ENCODE measurements around the gene CRLF3. TPM values are rescaled to one million over a fixed set of nuclear protein-coding genes. Genes with fewer than 3 reads are reported as not detected.
A peak's percentile ranks its signal among the peaks of the same experiment; 100 is the strongest.

CRLF3 gene
- total and polyA plus RNA-seq, 4 donors: 8.4 to 16.3 (median 14.6) TPM

DNA sequence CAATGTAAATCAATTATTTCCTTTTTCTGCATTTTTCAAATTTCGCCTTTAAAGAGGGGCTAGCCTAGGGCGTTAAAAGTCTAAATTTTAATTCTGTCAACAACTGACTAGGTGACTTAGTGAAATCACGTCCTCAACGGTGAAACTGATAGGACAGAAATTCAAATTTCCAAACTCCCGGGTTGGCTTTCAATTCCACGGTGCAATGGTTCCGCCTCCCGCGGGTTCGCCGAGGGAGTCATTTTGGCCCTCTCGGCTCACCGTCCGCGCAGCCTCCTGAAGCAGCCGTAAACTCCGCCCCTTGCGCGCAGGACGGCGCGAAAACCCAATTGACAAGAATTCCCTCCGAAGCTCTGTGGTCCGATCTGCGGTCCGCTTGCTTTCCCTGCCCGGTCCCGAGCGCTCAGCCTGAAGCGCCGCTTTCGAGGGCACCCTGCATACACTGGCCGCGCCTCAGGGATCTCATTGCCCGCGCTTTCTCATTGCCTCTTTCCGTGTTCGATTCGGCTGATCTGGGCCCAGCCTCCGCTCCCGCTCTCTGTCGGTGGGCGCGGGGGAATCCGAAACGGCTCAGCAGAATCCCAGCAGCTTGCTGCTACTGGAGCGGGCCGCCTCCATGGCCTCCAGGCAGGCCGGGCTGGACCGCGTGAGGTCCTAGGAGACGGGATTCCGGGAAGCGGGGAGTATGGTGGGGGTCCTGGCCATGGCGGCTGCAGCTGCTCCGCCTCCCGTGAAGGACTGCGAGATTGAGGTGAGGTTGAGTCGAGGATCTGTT, 7.4 kb upstream of the CRLF3 start, which contains the start of gene ATAD5:
Gene ATAD5 (plus strand): TSS at position 304 of the 775 bp plus-strand sequence. CDS start 382 bp downstream, at position 686.
- H3K9me3 ChIP-seq (ENCODE audit: control insufficient read depth in 4 of 4, insufficient read depth in 3 of 4, low read length in 3 of 4): no peaks in the 10 kb centered on the region
- H3K27ac ChIP-seq (ENCODE audit: low read depth in 1 of 2, low read length in 1 of 2): peak within 1 kb of the TSS in 1 of 2 donors; percentile 46
- WGBS, 2 donors: 0 to 1% methylated on average over 59 of the region's 59 CpGs
- H3K4me1 ChIP-seq (ENCODE audit: control insufficient read depth in 5 of 5, insufficient read depth in 5 of 5, low read length in 5 of 5): peaks cover 0 to 19% (median 5%) of the 10 kb centered on the region in 5 donors
- peak; percentile 92 to 97 (median 94) for DNase-seq
- TF ChIP-seq CTCF (IDR thresholded peaks at IDR 0.05; ENCODE audit: control extremely low read depth, extremely low read depth): no peak
- no peaks in the 10 kb centered on the region for H3K36me3 ChIP-seq (ENCODE audit: control insufficient read depth in 4 of 4, insufficient read depth in 4 of 4, low read length in 4 of 4)
- H3K4me3 ChIP-seq: peak within 1 kb of the TSS; percentile 97
- no peaks in the 10 kb centered on the region for H3K27me3 ChIP-seq (ENCODE audit: control insufficient read depth in 3 of 3, insufficient read depth in 3 of 3, low read length in 2 of 3)
- peak; percentile 97 for ATAC-seq (ENCODE audit: insufficient read depth, low FRiP score)
- peak within 1 kb of the TSS; percentile 68 to 81 for H3K9ac ChIP-seq (ENCODE audit: insufficient read depth in 1 of 2, low read length in 2 of 2)

DNA sequence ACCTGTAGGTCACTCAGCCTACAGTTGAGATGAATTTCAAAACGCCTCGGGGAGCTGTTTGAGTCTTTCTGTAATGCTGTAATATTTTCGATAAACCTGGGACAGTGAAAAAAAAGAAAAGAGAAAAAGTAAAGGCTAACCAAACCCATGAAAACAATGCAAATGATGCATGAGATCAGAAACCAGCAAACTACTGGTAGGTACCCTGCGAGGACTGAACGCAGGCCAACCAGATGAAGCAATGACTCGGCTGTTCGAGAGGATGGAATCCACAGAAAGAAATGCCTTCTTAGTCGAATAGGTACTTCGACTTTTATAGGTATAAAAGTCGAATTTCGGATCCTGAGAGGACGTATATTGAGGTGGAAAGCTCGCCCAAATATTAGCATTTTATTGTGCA, 6.8 kb upstream of the CRLF3 start:
- Histone ChIP-seq H3K27me3 (ENCODE audit: control insufficient read depth in 3 of 3, insufficient read depth in 3 of 3, low read length in 2 of 3) (no peaks in the 10 kb centered on the region), H3K27ac (ENCODE audit: low read depth in 1 of 2, low read length in 1 of 2) (no peak overlapping the region), H3K9me3 (ENCODE audit: control insufficient read depth in 4 of 4, insufficient read depth in 3 of 4, low read length in 3 of 4) (no peaks in the 10 kb centered on the region), H3K4me3 (no peak overlapping the region), H3K9ac (ENCODE audit: insufficient read depth in 1 of 2, low read length in 2 of 2) (peak overlapping the region in 1 of 2 donors; percentile 68), H3K36me3 (ENCODE audit: control insufficient read depth in 4 of 4, insufficient read depth in 4 of 4, low read length in 4 of 4) (no peaks in the 10 kb centered on the region), H3K4me1 (ENCODE audit: control insufficient read depth in 5 of 5, insufficient read depth in 5 of 5, low read length in 5 of 5) (peaks cover 0 to 19% (median 5%) of the 10 kb centered on the region in 5 donors)
- ATAC-seq (ENCODE audit: insufficient read depth, low FRiP score): no peak
- DNase-seq: peak in 1 of 3 donors; percentile 36
- TF ChIP-seq CTCF (IDR thresholded peaks at IDR 0.05; ENCODE audit: control extremely low read depth, extremely low read depth): no peak
- 22 to 24% methylated on average over 13 of the region's 13 CpGs for WGBS, 2 donors

GRCh38 chr17:30829022-30829421, 4.5 kb upstream of the CRLF3 start:
- no peak for TF ChIP-seq CTCF (IDR thresholded peaks at IDR 0.05; ENCODE audit: control extremely low read depth, extremely low read depth)
- H3K9me3 ChIP-seq (ENCODE audit: control insufficient read depth in 4 of 4, insufficient read depth in 3 of 4, low read length in 3 of 4): no peaks in the 10 kb centered on the region
- ATAC-seq (ENCODE audit: insufficient read depth, low FRiP score) (no peak), DNase-seq (no peak)
- H3K27me3 ChIP-seq (ENCODE audit: control insufficient read depth in 3 of 3, insufficient read depth in 3 of 3, low read length in 2 of 3): no peaks in the 10 kb centered on the region
- no peak overlapping the region for H3K9ac ChIP-seq (ENCODE audit: insufficient read depth in 1 of 2, low read length in 2 of 2)
- H3K27ac ChIP-seq (ENCODE audit: low read depth in 1 of 2, low read length in 1 of 2): no peak overlapping the region
- peaks cover 4 to 19% (median 8%) of the 10 kb centered on the region in 5 donors for H3K4me1 ChIP-seq (ENCODE audit: control insufficient read depth in 5 of 5, insufficient read depth in 5 of 5, low read length in 5 of 5)
- H3K4me3 ChIP-seq: no peak overlapping the region
- no peaks in the 10 kb centered on the region for H3K36me3 ChIP-seq (ENCODE audit: control insufficient read depth in 4 of 4, insufficient read depth in 4 of 4, low read length in 4 of 4)
- 82 to 84% methylated on average over 5 of the region's 5 CpGs for WGBS, 2 donors

Measured in lung (tissue), 12 donors.